H1 (cell line): Measurements from ENCODE around the gene WDR74. TPM values are rescaled to one million over a fixed set of nuclear protein-coding genes. Genes with fewer than 3 reads are reported as not detected.

Experiments used
- ATF3 ChIP-seq: IDR thresholded peaks from 2 replicates; pipeline ENCODE4 v1.6.1; 2011; ENCODE audit warnings: low read depth, mild to moderate bottlenecking, low read length; ENCODE audit not compliant: insufficient read depth
- CBX5 ChIP-seq: fragments of 300-800, 300-1000 bp; sonication (generic); IDR thresholded peaks from 2 replicates; pipeline ENCODE4 v1.7.1; 2016; ENCODE audit warnings: antibody characterized with exemption, low read length, low read depth
- CHD2 ChIP-seq: IDR thresholded peaks from 2 replicates; pipeline ENCODE4 v1.6.1; 2012; ENCODE audit warnings: low read length, improper control_type of control experiment
- CTBP2 ChIP-seq: IDR thresholded peaks from 2 replicates; pipeline ENCODE4 v1.7.0; 2011; ENCODE audit warnings: borderline replicate concordance, mild to moderate bottlenecking, moderate library complexity, mixed read lengths, low read length; ENCODE audit not compliant: insufficient read depth, insufficient read length
- EP300 ChIP-seq, 2 experiments: IDR thresholded peaks; 1 replicate in 1 of 2; 2 replicates in 1 of 2; pipeline ENCODE4 v1.6.1; 2011 to 2012; ENCODE audit warnings: low read depth in 2 of 2, low read length in 2 of 2, mild to moderate bottlenecking in 2 of 2, borderline replicate concordance in 1 of 2, inconsistent platforms in 1 of 2, moderate library complexity in 1 of 2
- EZH2 ChIP-seq: fragments of 200-600 bp; sonication (generic); IDR thresholded peaks from 2 replicates; pipeline ENCODE4 v1.7.1; 2012; ENCODE audit warnings: low read depth, mild to moderate bottlenecking, moderate library complexity, low read length, inconsistent platforms; ENCODE audit not compliant: severe bottlenecking
- GABPA ChIP-seq: IDR thresholded peaks from 2 replicates; pipeline ENCODE4 v1.6.1; 2011; ENCODE audit warnings: mild to moderate bottlenecking, low read length, moderate library complexity, borderline replicate concordance; ENCODE audit not compliant: insufficient read depth
- HDAC2 ChIP-seq, 2 experiments: fragments of 300-600 bp in 1 of 2; sonication (generic) in 1 of 2; IDR thresholded peaks; 2 replicates each; pipeline ENCODE4 v1.6.1; 2011 to 2012; ENCODE audit warnings: low read depth in 2 of 2, low read length in 2 of 2, mild to moderate bottlenecking in 2 of 2, moderate library complexity in 2 of 2, borderline replicate concordance in 1 of 2, inconsistent platforms in 1 of 2
- HDAC6 ChIP-seq: IDR thresholded peaks from one replicate; pipeline ENCODE4 v1.7.1; 2012; ENCODE audit warnings: low read depth, mild to moderate bottlenecking, inconsistent platforms, low read length, moderate library complexity
- KDM1A ChIP-seq: fragments of 200-600, 300-600 bp; sonication (generic); IDR thresholded peaks from 2 replicates; pipeline ENCODE4 v1.7.1; 2016; ENCODE audit warnings: mild to moderate bottlenecking, low read length, borderline replicate concordance
- MAX ChIP-seq: IDR thresholded peaks from 2 replicates; pipeline ENCODE4 v1.6.1; 2012; ENCODE audit warnings: inconsistent platforms
- NRF1 ChIP-seq: IDR thresholded peaks from 2 replicates; pipeline ENCODE4 v1.6.1; 2011; ENCODE audit warnings: mild to moderate bottlenecking, low read depth, low read length, improper control_type of control experiment
- POLR2AphosphoS5 ChIP-seq: IDR thresholded peaks from 2 replicates; pipeline ENCODE4 v1.6.1; 2011; ENCODE audit warnings: low read depth, low read length
- POU5F1 ChIP-seq: IDR thresholded peaks from 2 replicates; pipeline ENCODE4 v1.6.1; 2011; ENCODE audit warnings: low read depth, mild to moderate bottlenecking, low read length, moderate library complexity
- RAD21 ChIP-seq, 2 experiments: IDR thresholded peaks in 1 of 2; conservative IDR thresholded peaks in 1 of 2; 2 replicates each; pipeline ENCODE4 v1.6.1; 2011; ENCODE audit warnings: low read depth in 2 of 2, low read length in 2 of 2, improper control_type of control experiment in 1 of 2, inconsistent platforms in 1 of 2, mild to moderate bottlenecking in 1 of 2, moderate library complexity in 1 of 2
- SIN3A ChIP-seq, 2 experiments: IDR thresholded peaks in 1 of 2; conservative IDR thresholded peaks in 1 of 2; 2 replicates each; pipeline ENCODE4 v1.6.1; 2011 to 2012; ENCODE audit warnings: low read length in 2 of 2, improper control_type of control experiment in 1 of 2, low read depth in 1 of 2, mild to moderate bottlenecking in 1 of 2
- SIRT6 ChIP-seq: IDR thresholded peaks from one replicate; pipeline ENCODE4 v1.7.1; 2012; ENCODE audit warnings: low read length, inconsistent platforms
- TAF1 ChIP-seq: IDR thresholded peaks from 2 replicates; pipeline ENCODE4 v1.6.1; 2011; ENCODE audit warnings: mild to moderate bottlenecking, low read depth, low read length
- TAF7 ChIP-seq: optimal IDR thresholded peaks from 2 replicates; pipeline ENCODE3; 2011; ENCODE audit warnings: low read depth, mild to moderate bottlenecking, inconsistent platforms, low read length, moderate library complexity, borderline replicate concordance
- YY1 ChIP-seq: IDR thresholded peaks from 2 replicates; pipeline ENCODE4 v1.6.1; 2011; ENCODE audit warnings: low read depth, mild to moderate bottlenecking, low read length
- ZNF274 ChIP-seq: IDR thresholded peaks from 2 replicates; pipeline ENCODE4 v1.7.0; 2012; ENCODE audit warnings: low read length, borderline replicate concordance; ENCODE audit errors: extremely low read depth
- polyA plus RNA-seq, 7 experiments: library from polyadenylated mRNA; depleted of rRNA in 3 of 7; stranded (reverse) in 5 of 7; unstranded in 2 of 7; fragments of >200 nt in 5 of 7; fragments of 200-250 nt in 2 of 7; gene quantifications; 1 replicate in 5 of 7; 2 replicates in 1 of 7; 4 replicates in 1 of 7; pipeline versions ENCODE4 v1.2.1 to v1.2.3, GENCODE V29; 2011 to 2013; ENCODE audit warnings: missing spikeins in 2 of 7, mixed read lengths in 2 of 7
- total RNA-seq: library from RNA; stranded (reverse); fragmentation: NEBNext Ultra II Directional; extraction: Animal tissue kit (Norgen Biotek cat#: 25700); gene quantifications from 2 replicates; pipeline ENCODE4 v1.2.1, GENCODE V29; 2021

WDR74 gene
- total and polyA plus RNA-seq, 2 of the 8 experiments (the other 6 are each of a cell fraction or from before 2014, with no cell fraction given), result 93.6 to 97.0 TPM

GRCh38 chr11:62850911-62851806, 11.8 kb upstream of the WDR74 start (continued):
- TF ChIP-seq NRF1, result no peak; the same call in 1 of the 2 replicates
- TF ChIP-seq SIN3A (conservative IDR thresholded peaks at IDR 0.05 in 1 of 2, IDR thresholded peaks at IDR 0.05 in 1 of 2; ENCODE audit: low read depth in 1 of 2, low read length in 2 of 2), result peak in 1 of 2 experiments; percentile 24; a peak in 1 of 4 replicates
- TF ChIP-seq SIRT6, result peak; percentile 99
- peak; percentile 92 for TF ChIP-seq POLR2AphosphoS5
- TF ChIP-seq YY1, result peak; percentile 7; the same call in 1 of the 2 replicates
- no peak for TF ChIP-seq CTBP2
- peak; percentile 78 for TF ChIP-seq TAF7
- TF ChIP-seq EZH2, result no peak
- TF ChIP-seq HDAC2 (IDR thresholded peaks at IDR 0.05; ENCODE audit: borderline replicate concordance in 1 of 2, low read depth in 2 of 2, low read length in 2 of 2), result no peak
- no peak for TF ChIP-seq RAD21 (IDR thresholded peaks at IDR 0.05 in 1 of 2, conservative IDR thresholded peaks at IDR 0.05 in 1 of 2; ENCODE audit: low read depth in 2 of 2, low read length in 2 of 2)
- TF ChIP-seq GABPA, result no peak
- no peak for TF ChIP-seq KDM1A
- no peak for TF ChIP-seq EP300 (IDR thresholded peaks at IDR 0.05; ENCODE audit: borderline replicate concordance in 1 of 2, low read depth in 2 of 2, low read length in 2 of 2)
- 0 out of 2 replicates have a peak, but pooled peaks have one; percentile 56 for TF ChIP-seq TAF1
- no peak for TF ChIP-seq CBX5
- peak; percentile 10 for TF ChIP-seq CHD2
- TF ChIP-seq MAX, result no peak
- TF ChIP-seq HDAC6, result no peak
- TF ChIP-seq ATF3, result no peak
- TF ChIP-seq ZNF274, result no peak
- TF ChIP-seq POU5F1, result no peak
